ENCODE measurements around the gene UNC13A. TPM values are rescaled to one million over a fixed set of nuclear protein-coding genes. Genes with fewer than 3 reads are reported as not detected.

Gene UNC13A
- total RNA-seq, 4 donors from 2014 or later: 0.21 to 0.78 (median 0.41) TPM

DNA sequence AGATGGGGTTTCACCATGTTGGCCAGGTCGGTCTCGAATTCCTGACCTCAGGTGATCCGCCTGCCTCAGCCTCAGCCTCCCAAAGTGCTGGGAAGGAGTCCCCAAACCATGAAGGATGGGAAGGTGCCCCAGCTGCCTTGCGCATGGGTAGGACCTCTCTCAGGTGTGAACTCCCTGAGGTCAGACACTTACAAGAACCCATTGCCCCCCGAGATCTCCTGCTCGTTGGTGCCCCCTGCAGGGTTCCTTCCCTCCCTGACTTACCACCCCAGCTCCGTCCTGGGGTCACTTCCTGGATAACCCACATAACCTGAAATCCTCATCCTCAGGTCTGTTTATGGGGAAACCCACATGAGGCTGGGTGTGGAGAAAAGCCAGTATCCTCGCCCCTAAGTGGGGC is 41.7 kb downstream of the UNC13A start:
- DNase-seq (ENCODE audit: low spot score in 2 of 2): no peak
- Histone ChIP-seq H3K4me1 (no peaks in the 10 kb centered on the region), H3K4me3 (no peak overlapping the region), H3K27me3 (no peaks in the 10 kb centered on the region), H3K36me3 (no peaks in the 10 kb centered on the region), H3K27ac (no peak overlapping the region), H3K9me3 (no peaks in the 10 kb centered on the region)
- 63 to 75% methylated on average over 7 of the region's 8 CpGs for WGBS, 2 donors
- TF ChIP-seq, protein P1, sequence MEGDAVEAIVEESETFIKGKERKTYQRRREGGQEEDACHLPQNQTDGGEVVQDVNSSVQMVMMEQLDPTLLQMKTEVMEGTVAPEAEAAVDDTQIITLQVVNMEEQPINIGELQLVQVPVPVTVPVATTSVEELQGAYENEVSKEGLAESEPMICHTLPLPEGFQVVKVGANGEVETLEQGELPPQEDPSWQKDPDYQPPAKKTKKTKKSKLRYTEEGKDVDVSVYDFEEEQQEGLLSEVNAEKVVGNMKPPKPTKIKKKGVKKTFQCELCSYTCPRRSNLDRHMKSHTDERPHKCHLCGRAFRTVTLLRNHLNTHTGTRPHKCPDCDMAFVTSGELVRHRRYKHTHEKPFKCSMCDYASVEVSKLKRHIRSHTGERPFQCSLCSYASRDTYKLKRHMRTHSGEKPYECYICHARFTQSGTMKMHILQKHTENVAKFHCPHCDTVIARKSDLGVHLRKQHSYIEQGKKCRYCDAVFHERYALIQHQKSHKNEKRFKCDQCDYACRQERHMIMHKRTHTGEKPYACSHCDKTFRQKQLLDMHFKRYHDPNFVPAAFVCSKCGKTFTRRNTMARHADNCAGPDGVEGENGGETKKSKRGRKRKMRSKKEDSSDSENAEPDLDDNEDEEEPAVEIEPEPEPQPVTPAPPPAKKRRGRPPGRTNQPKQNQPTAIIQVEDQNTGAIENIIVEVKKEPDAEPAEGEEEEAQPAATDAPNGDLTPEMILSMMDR (IDR thresholded peaks at IDR 0.05): no peak
- TF ChIP-seq POLR2A (IDR thresholded peaks at IDR 0.05): no peak
- TF ChIP-seq EP300 (IDR thresholded peaks at IDR 0.05): no peak

DNA sequence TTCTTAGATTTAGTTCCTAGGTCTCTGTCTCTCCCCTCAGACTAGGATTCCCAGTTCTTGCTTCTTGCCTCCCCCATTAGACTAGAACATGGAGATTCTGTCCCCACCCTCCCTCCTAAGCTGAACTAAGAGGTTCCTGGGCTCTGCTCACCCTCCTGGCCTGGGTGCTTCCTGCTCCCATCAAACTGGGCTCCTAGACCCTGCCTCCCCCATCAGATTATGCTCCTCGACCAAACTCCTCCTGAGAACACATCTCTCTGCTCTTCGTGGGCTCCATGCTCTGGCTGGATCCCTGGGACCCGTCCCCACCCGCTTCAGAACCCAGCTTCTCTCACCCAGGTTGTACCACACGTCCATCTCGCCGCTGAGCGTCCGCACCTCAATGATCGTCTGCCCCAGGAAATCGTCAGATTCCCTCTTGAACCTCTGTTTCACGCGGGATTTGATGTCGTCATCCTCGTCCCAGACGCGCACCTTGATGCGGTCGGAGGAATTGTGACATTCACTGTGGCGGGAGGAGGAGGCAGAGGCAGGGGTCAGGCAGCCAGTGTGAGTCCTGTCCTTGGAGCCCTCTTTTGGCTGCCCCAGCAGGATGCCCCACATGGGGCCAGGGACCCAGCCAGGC is 42.7 kb downstream of the UNC13A start:
- no peak overlapping the region for H3K4me3 ChIP-seq
- WGBS, 2 donors: 90 to 94% methylated on average over 20 of the region's 20 CpGs
- no peak for DNase-seq (ENCODE audit: low spot score in 2 of 2)
- no peak overlapping the region for H3K27ac ChIP-seq
- TF ChIP-seq POLR2A (IDR thresholded peaks at IDR 0.05): no peak
- no peak for TF ChIP-seq EP300 (IDR thresholded peaks at IDR 0.05)
- TF ChIP-seq, protein P1 (IDR thresholded peaks at IDR 0.05): no peak
- no peaks in the 10 kb centered on the region for H3K36me3 ChIP-seq
- H3K27me3 ChIP-seq: no peaks in the 10 kb centered on the region
- no peaks in the 10 kb centered on the region for H3K9me3 ChIP-seq
- H3K4me1 ChIP-seq: no peaks in the 10 kb centered on the region

DNA sequence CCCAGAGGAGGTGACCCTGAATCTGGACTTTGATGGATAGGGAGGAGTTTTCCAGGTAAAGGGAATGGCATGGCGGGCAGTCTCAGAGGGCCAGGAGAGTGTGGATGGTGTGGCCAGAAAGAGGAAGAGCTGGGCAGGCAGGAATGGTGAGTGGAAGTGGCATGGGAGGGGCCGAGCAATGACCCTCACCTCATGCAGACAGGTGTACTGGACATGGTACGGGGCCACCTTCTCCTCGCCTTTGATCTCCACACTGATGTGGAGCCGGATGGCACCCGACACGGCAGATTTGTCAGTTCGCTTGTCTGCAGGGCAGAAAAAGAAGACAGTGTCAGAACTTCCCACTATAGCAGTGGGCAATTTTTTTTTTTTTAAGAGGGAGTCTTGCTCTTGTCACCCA is 45.5 kb downstream of the UNC13A start:
- no peak for DNase-seq (ENCODE audit: low spot score in 2 of 2)
- Histone ChIP-seq H3K27ac (no peak overlapping the region), H3K27me3 (no peaks in the 10 kb centered on the region), H3K36me3 (no peaks in the 10 kb centered on the region), H3K9me3 (no peaks in the 10 kb centered on the region), H3K4me1 (no peaks in the 10 kb centered on the region), H3K4me3 (no peak overlapping the region)
- 90 to 92% methylated on average over 8 of the region's 8 CpGs for WGBS, 2 donors
- TF ChIP-seq EP300 (IDR thresholded peaks at IDR 0.05) (no peak), POLR2A (IDR thresholded peaks at IDR 0.05) (no peak)
- TF ChIP-seq, protein P1 (IDR thresholded peaks at IDR 0.05): no peak

DNA sequence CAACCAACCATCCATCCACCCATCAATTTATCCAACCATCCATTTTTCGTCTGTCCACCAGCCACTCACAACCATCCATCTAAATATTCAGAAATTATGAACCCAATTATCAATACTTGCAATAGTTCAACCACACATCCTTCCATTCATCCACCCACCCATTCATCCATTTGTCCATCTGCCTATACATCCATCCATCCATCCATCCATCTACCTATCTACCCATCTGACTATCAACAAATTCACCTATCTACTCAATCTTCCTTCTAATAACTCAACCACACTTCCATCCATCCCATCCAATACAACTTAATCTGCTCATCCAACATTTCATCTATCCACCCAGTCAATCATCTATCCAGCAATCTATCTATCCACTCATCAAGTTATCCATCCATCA is 46.3 kb downstream of the UNC13A start:
- 60 to 61% methylated on average over 1 of the region's 1 CpG for WGBS, 2 donors
- Histone ChIP-seq H3K9me3 (no peaks in the 10 kb centered on the region), H3K27me3 (no peaks in the 10 kb centered on the region), H3K36me3 (no peaks in the 10 kb centered on the region), H3K4me1 (no peaks in the 10 kb centered on the region), H3K4me3 (no peak overlapping the region), H3K27ac (no peak overlapping the region)
- TF ChIP-seq, protein P1 (IDR thresholded peaks at IDR 0.05): no peak
- TF ChIP-seq POLR2A (IDR thresholded peaks at IDR 0.05) (no peak), EP300 (IDR thresholded peaks at IDR 0.05) (no peak)
- DNase-seq (ENCODE audit: low spot score in 2 of 2): no peak

DNA sequence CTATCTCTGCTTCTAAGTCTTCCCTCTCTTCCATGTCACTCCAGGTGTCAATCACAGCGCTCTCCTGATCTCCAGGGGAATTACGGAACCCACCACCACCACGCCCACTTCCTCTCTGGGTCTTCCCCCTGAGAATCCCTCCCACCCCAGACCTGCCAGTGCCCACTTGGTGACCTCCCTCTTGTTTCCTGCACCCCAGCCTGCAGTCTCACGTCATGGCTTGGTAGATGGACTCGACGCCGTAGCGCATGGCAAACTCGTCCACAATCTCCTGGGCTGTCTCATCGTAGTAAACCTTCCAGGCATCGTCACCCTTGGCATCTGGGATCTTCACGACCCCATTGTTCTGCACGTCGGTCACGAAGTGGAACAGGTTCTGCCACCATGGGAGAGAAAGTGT is 47.0 kb downstream of the UNC13A start:
- Histone ChIP-seq H3K4me3 (no peak overlapping the region), H3K36me3 (no peaks in the 10 kb centered on the region), H3K9me3 (no peaks in the 10 kb centered on the region), H3K27me3 (no peaks in the 10 kb centered on the region), H3K27ac (no peak overlapping the region), H3K4me1 (no peaks in the 10 kb centered on the region)
- 78 to 89% methylated on average over 15 of the region's 15 CpGs for WGBS, 2 donors
- DNase-seq (ENCODE audit: low spot score in 2 of 2): no peak
- TF ChIP-seq EP300 (IDR thresholded peaks at IDR 0.05) (no peak), POLR2A (IDR thresholded peaks at IDR 0.05) (no peak)
- TF ChIP-seq, protein P1 (IDR thresholded peaks at IDR 0.05): no peak

Data from tibial nerve (tissue), 4 donors.